ENCODE results near the gene CCDC27.

GRCh38 chr1:3740042-3740441, 12.2 kb upstream of the CCDC27 start:
- TF ChIP-seq NFRKB (IDR thresholded peaks at IDR 0.05), result no peak
- TF ChIP-seq FOXK2 (IDR thresholded peaks at IDR 0.05), result no peak
- TF ChIP-seq FOXM1 (IDR thresholded peaks at IDR 0.05; ENCODE audit: borderline replicate concordance), result no peak
- TF ChIP-seq TARDBP (IDR thresholded peaks at IDR 0.05), result no peak
